Measurements from ENCODE around the gene SPATS1.
A peak's percentile ranks its signal among the peaks of the same experiment; 100 is the strongest.

SPATS1 gene

GRCh38 chr6:44387346-44388134, 45.1 kb downstream of the SPATS1 start, which contains the start of gene CDC5L:
CDC5L (plus strand) TSS chr6:44387706; CDS start chr6:44387824, 118 bp downstream.
- peak within 1 kb of the TSS; percentile 75 for H3K4me3 ChIP-seq (ENCODE audit: low read depth, low read length)
- peak; percentile 99 for DNase-seq (ENCODE audit: low read depth)
- TF ChIP-seq, protein P1, sequence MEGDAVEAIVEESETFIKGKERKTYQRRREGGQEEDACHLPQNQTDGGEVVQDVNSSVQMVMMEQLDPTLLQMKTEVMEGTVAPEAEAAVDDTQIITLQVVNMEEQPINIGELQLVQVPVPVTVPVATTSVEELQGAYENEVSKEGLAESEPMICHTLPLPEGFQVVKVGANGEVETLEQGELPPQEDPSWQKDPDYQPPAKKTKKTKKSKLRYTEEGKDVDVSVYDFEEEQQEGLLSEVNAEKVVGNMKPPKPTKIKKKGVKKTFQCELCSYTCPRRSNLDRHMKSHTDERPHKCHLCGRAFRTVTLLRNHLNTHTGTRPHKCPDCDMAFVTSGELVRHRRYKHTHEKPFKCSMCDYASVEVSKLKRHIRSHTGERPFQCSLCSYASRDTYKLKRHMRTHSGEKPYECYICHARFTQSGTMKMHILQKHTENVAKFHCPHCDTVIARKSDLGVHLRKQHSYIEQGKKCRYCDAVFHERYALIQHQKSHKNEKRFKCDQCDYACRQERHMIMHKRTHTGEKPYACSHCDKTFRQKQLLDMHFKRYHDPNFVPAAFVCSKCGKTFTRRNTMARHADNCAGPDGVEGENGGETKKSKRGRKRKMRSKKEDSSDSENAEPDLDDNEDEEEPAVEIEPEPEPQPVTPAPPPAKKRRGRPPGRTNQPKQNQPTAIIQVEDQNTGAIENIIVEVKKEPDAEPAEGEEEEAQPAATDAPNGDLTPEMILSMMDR (IDR thresholded peaks at IDR 0.05; ENCODE audit: insufficient read depth, low read depth, low read length, missing control alignments) = no peak

- no peak for DNase-seq (ENCODE audit: low read depth)
- TF ChIP-seq, protein P1 (IDR thresholded peaks at IDR 0.05; ENCODE audit: insufficient read depth, low read depth, low read length, missing control alignments) = no peak
- H3K4me3 ChIP-seq (ENCODE audit: low read depth, low read length) = peak overlapping the region; percentile 75
Measured at GRCh38 chr6:44388135-44388487, 45.7 kb downstream of the SPATS1 start.

DNA sequence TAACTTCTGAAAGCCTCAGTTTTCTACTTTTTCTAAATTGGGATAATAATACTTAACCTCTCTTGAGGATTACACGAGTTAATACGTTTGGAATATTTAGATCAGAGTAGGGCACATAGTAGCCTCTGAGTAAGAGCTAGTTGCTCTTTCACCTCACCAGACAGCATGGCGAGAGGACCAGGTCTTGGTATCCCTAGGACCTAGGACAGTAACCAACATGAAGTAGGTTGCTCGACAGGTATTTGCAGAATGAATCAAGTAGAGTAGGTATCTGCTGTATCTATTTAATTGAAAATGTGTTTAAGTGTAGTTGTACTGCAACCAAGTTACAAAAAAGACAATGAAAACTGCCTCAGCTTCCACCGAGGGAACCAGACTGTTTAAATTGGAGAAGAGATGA, 46.4 kb downstream of the SPATS1 start:
- TF ChIP-seq, protein P1 (IDR thresholded peaks at IDR 0.05; ENCODE audit: insufficient read depth, low read depth, low read length, missing control alignments) = no peak
- peak overlapping the region; percentile 75 for H3K4me3 ChIP-seq (ENCODE audit: low read depth, low read length)
- no peak for DNase-seq (ENCODE audit: low read depth)

DNA sequence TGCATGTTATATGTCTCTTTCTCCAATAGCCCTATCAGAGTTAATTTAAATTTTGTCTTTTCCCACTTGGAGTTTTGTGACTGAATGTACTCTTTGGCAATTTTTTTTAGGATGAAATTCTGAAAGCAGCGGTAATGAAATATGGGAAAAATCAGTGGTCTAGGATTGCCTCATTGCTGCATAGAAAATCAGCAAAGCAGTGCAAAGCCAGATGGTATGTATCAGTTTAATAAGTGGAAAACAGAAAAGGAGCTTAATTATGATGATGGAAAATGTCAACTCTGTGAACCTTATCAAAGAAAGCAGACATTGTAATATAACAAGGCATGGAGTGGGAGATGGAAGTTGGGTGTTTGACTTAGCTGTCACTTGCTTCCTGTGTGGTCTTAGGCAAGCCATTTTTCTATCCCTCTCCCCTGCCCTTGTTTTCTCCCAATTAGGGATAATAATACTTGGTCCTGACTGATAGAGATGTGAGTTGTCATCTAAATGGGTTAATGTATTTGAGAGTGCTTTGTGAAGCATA, 47.8 kb downstream of the SPATS1 start:
- no peak overlapping the region for H3K4me3 ChIP-seq (ENCODE audit: low read depth, low read length)
- DNase-seq (ENCODE audit: low read depth) = no peak
- TF ChIP-seq, protein P1 (IDR thresholded peaks at IDR 0.05; ENCODE audit: insufficient read depth, low read depth, low read length, missing control alignments) = no peak

Data from GM12865 (cell line).